Measurements from ENCODE around the gene FAM180A. TPM values are rescaled to one million over a fixed set of nuclear protein-coding genes. Genes with fewer than 3 reads are reported as not detected.

FAM180A gene
- total RNA-seq, 1 experiment from 2014 or later = not detected

GRCh38 chr7:135755351-135755753, 6.7 kb upstream of the FAM180A start:
- Histone ChIP-seq H3K36me3 (ENCODE audit: control insufficient read depth, insufficient read depth, low read length) (no peaks in the 10 kb centered on the region), H3K4me3 (ENCODE audit: low read depth in 2 of 2, low read length in 2 of 2) (no peak overlapping the region), H3K9me3 (ENCODE audit: control insufficient read depth, insufficient read depth, low read depth, low read length) (no peaks in the 10 kb centered on the region), H3K27ac (ENCODE audit: low read length) (no peak overlapping the region), H3K4me1 (ENCODE audit: control insufficient read depth, insufficient read depth, low read length) (no peaks in the 10 kb centered on the region), H3K27me3 (ENCODE audit: control insufficient read depth, insufficient read depth, low read length) (peaks cover 6% of the 10 kb centered on the region; the same call in 1 of the 2 replicates)
- ChIA-PET POLR2A (no interaction called here), CTCF (no interaction called here)
- in situ Hi-C loops (cut with HindIII; ENCODE audit: low pct_unique_long_range_greater_than_20kb, low sequenced_read_pairs) (no loop called here), intact Hi-C loops (cut with micrococcal nuclease; ENCODE audit: unreplicated experiment) (no loop called here)
- ATAC-seq (no peak), DNase-seq (ENCODE audit: low read depth, low spot score) (no peak)
- BruUV-seq (replicated peaks) = no TSS peak
- TF ChIP-seq POLR2AphosphoS5 (IDR thresholded peaks at IDR 0.05; ENCODE audit: low read depth, low read length) (no peak), SIN3A (IDR thresholded peaks at IDR 0.05; ENCODE audit: borderline replicate concordance, insufficient read depth, low read depth, low read length) (no peak)
- TF ChIP-seq, protein P1, sequence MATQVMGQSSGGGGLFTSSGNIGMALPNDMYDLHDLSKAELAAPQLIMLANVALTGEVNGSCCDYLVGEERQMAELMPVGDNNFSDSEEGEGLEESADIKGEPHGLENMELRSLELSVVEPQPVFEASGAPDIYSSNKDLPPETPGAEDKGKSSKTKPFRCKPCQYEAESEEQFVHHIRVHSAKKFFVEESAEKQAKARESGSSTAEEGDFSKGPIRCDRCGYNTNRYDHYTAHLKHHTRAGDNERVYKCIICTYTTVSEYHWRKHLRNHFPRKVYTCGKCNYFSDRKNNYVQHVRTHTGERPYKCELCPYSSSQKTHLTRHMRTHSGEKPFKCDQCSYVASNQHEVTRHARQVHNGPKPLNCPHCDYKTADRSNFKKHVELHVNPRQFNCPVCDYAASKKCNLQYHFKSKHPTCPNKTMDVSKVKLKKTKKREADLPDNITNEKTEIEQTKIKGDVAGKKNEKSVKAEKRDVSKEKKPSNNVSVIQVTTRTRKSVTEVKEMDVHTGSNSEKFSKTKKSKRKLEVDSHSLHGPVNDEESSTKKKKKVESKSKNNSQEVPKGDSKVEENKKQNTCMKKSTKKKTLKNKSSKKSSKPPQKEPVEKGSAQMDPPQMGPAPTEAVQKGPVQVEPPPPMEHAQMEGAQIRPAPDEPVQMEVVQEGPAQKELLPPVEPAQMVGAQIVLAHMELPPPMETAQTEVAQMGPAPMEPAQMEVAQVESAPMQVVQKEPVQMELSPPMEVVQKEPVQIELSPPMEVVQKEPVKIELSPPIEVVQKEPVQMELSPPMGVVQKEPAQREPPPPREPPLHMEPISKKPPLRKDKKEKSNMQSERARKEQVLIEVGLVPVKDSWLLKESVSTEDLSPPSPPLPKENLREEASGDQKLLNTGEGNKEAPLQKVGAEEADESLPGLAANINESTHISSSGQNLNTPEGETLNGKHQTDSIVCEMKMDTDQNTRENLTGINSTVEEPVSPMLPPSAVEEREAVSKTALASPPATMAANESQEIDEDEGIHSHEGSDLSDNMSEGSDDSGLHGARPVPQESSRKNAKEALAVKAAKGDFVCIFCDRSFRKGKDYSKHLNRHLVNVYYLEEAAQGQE (IDR thresholded peaks at IDR 0.05; ENCODE audit: insufficient read depth in 1 of 2, low read depth in 2 of 2, low read length in 1 of 2) = no peak
- TF ChIP-seq, protein P2, sequence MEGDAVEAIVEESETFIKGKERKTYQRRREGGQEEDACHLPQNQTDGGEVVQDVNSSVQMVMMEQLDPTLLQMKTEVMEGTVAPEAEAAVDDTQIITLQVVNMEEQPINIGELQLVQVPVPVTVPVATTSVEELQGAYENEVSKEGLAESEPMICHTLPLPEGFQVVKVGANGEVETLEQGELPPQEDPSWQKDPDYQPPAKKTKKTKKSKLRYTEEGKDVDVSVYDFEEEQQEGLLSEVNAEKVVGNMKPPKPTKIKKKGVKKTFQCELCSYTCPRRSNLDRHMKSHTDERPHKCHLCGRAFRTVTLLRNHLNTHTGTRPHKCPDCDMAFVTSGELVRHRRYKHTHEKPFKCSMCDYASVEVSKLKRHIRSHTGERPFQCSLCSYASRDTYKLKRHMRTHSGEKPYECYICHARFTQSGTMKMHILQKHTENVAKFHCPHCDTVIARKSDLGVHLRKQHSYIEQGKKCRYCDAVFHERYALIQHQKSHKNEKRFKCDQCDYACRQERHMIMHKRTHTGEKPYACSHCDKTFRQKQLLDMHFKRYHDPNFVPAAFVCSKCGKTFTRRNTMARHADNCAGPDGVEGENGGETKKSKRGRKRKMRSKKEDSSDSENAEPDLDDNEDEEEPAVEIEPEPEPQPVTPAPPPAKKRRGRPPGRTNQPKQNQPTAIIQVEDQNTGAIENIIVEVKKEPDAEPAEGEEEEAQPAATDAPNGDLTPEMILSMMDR (IDR thresholded peaks at IDR 0.05) = no peak

GRCh38 chr7:135753616-135754413, 5.2 kb upstream of the FAM180A start:
- Histone ChIP-seq H3K4me1 (ENCODE audit: control insufficient read depth, insufficient read depth, low read length) (no peaks in the 10 kb centered on the region), H3K27me3 (ENCODE audit: control insufficient read depth, insufficient read depth, low read length) (peaks cover 6% of the 10 kb centered on the region; the same call in 1 of the 2 replicates), H3K9me3 (ENCODE audit: control insufficient read depth, insufficient read depth, low read depth, low read length) (no peaks in the 10 kb centered on the region), H3K4me3 (ENCODE audit: low read depth in 2 of 2, low read length in 2 of 2) (no peak overlapping the region), H3K36me3 (ENCODE audit: control insufficient read depth, insufficient read depth, low read length) (no peaks in the 10 kb centered on the region), H3K27ac (ENCODE audit: low read length) (no peak overlapping the region)
- DNase-seq (ENCODE audit: low read depth, low spot score) (no peak), ATAC-seq (no peak)
- POLR2A ChIA-PET = no interaction called here
- TF ChIP-seq POLR2AphosphoS5 (IDR thresholded peaks at IDR 0.05; ENCODE audit: low read depth, low read length) (no peak), TCF7L2 (IDR thresholded peaks at IDR 0.05; ENCODE audit: low read depth, low read length) (no peak), SIN3A (IDR thresholded peaks at IDR 0.05; ENCODE audit: borderline replicate concordance, insufficient read depth, low read depth, low read length) (no peak)
- TF ChIP-seq, protein P2 (IDR thresholded peaks at IDR 0.05) = no peak
- TF ChIP-seq, protein P1 (IDR thresholded peaks at IDR 0.05; ENCODE audit: insufficient read depth in 1 of 2, low read depth in 2 of 2, low read length in 1 of 2) = no peak
- intact Hi-C loops (cut with micrococcal nuclease; ENCODE audit: unreplicated experiment) (no loop called here), in situ Hi-C loops (cut with HindIII; ENCODE audit: low pct_unique_long_range_greater_than_20kb, low sequenced_read_pairs) (no loop called here)
- CTCF ChIA-PET = no interaction called here
- BruUV-seq (replicated peaks) = no TSS peak

All from Panc1 (cell line).